ENCODE data around the gene UNC5B. TPM values are rescaled to one million over a fixed set of nuclear protein-coding genes. Genes with fewer than 3 reads are reported as not detected.

Gene UNC5B
- total RNA-seq, 1 donor from 2014 or later: 22.4 TPM

GRCh38 chr10:71213127-71213621 is 804 bp downstream of the UNC5B start:
- H3K36me3 Mint-ChIP-seq: no peaks in the 10 kb centered on the region
- H3K4me1 Mint-ChIP-seq (ENCODE audit: unreplicated experiment): peaks cover 30% of the 10 kb centered on the region
- peaks cover 43% of the 10 kb centered on the region for H3K27me3 Mint-ChIP-seq
- H3K4me3 Mint-ChIP-seq: peak overlapping the region; percentile 94
- H3K27ac Mint-ChIP-seq: peak overlapping the region; percentile 83
- no peak for TF ChIP-seq CTCF (conservative IDR thresholded peaks at IDR 0.05)
- DNase-seq (ENCODE audit: extremely low spot score, unreplicated experiment): no peak
- H3K9me3 Mint-ChIP-seq: no peaks in the 10 kb centered on the region

GRCh38 chr10:71213761-71214440 is 1.5 kb downstream of the UNC5B start:
- DNase-seq (ENCODE audit: extremely low spot score, unreplicated experiment): peak; percentile 69
- no peak for TF ChIP-seq CTCF (conservative IDR thresholded peaks at IDR 0.05)
- H3K36me3 Mint-ChIP-seq: no peaks in the 10 kb centered on the region
- peak overlapping the region; percentile 94 for H3K4me3 Mint-ChIP-seq
- H3K27me3 Mint-ChIP-seq: peaks cover 41% of the 10 kb centered on the region
- peak overlapping the region; percentile 37 for H3K27ac Mint-ChIP-seq
- no peaks in the 10 kb centered on the region for H3K9me3 Mint-ChIP-seq
- peaks cover 30% of the 10 kb centered on the region for H3K4me1 Mint-ChIP-seq (ENCODE audit: unreplicated experiment)

- H3K9me3 Mint-ChIP-seq: no peaks in the 10 kb centered on the region
- H3K27ac Mint-ChIP-seq: peak overlapping the region; percentile 37
- no peaks in the 10 kb centered on the region for H3K36me3 Mint-ChIP-seq
- peaks cover 28% of the 10 kb centered on the region for H3K4me1 Mint-ChIP-seq (ENCODE audit: unreplicated experiment)
- H3K27me3 Mint-ChIP-seq: peaks cover 36% of the 10 kb centered on the region
- peak overlapping the region; percentile 94 for H3K4me3 Mint-ChIP-seq
- no peak for DNase-seq (ENCODE audit: extremely low spot score, unreplicated experiment)
- no peak for TF ChIP-seq CTCF (conservative IDR thresholded peaks at IDR 0.05)
Measured at GRCh38 chr10:71214641-71215559, 2.5 kb downstream of the UNC5B start.

GRCh38 chr10:71216363-71216695 is 4.0 kb downstream of the UNC5B start:
- H3K36me3 Mint-ChIP-seq: no peaks in the 10 kb centered on the region
- H3K27ac Mint-ChIP-seq: no peak overlapping the region
- peaks cover 20% of the 10 kb centered on the region for H3K4me1 Mint-ChIP-seq (ENCODE audit: unreplicated experiment)
- no peak for DNase-seq (ENCODE audit: extremely low spot score, unreplicated experiment)
- no peak for TF ChIP-seq CTCF (conservative IDR thresholded peaks at IDR 0.05)
- peak overlapping the region; percentile 82 for H3K4me3 Mint-ChIP-seq
- no peaks in the 10 kb centered on the region for H3K9me3 Mint-ChIP-seq
- peaks cover 25% of the 10 kb centered on the region for H3K27me3 Mint-ChIP-seq

GRCh38 chr10:71216751-71217265 is 4.4 kb downstream of the UNC5B start:
- H3K27me3 Mint-ChIP-seq: peaks cover 25% of the 10 kb centered on the region
- TF ChIP-seq CTCF (conservative IDR thresholded peaks at IDR 0.05): no peak
- no peaks in the 10 kb centered on the region for H3K9me3 Mint-ChIP-seq
- H3K36me3 Mint-ChIP-seq: no peaks in the 10 kb centered on the region
- peak overlapping the region; percentile 82 for H3K4me3 Mint-ChIP-seq
- H3K27ac Mint-ChIP-seq: no peak overlapping the region
- H3K4me1 Mint-ChIP-seq (ENCODE audit: unreplicated experiment): peaks cover 20% of the 10 kb centered on the region
- DNase-seq (ENCODE audit: extremely low spot score, unreplicated experiment): no peak
